GM18498 (cell line): ENCODE data around the gene JUND.

Experiments used
- ATAC-seq: cut with Tn5 transposase; IDR thresholded peaks from one replicate; pipeline ENCODE4 v1.9.1; 2021; ENCODE audit warnings: mild to moderate bottlenecking, moderate library complexity; ENCODE audit not compliant: unreplicated experiment

The JUND gene

DNA sequence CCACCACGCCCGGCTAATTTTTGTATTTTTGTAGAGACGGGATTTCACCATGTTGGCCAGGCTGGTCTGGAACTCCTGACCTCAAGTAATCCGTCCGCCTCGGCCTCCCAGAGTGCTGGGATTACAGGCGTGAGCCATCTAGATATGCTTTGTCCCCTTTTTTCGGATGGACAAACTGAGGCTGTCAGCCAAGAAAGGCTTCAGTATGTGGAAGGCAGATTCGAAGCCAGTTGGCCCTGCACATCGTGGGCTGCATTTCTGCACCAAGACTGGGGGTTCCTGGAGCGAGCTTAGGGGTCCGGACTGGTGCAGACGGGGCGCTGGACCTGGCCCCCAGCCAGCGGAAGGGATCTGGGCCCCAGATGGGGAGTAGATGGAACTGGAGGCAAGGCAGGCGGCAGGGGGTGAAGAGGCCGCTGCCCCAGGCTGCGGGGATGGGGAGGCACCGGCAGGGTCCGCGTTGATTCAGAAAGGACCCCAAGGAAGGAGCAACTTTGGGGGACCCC lies 9.7 kb upstream of the JUND start:
- no peak for ATAC-seq

DNA sequence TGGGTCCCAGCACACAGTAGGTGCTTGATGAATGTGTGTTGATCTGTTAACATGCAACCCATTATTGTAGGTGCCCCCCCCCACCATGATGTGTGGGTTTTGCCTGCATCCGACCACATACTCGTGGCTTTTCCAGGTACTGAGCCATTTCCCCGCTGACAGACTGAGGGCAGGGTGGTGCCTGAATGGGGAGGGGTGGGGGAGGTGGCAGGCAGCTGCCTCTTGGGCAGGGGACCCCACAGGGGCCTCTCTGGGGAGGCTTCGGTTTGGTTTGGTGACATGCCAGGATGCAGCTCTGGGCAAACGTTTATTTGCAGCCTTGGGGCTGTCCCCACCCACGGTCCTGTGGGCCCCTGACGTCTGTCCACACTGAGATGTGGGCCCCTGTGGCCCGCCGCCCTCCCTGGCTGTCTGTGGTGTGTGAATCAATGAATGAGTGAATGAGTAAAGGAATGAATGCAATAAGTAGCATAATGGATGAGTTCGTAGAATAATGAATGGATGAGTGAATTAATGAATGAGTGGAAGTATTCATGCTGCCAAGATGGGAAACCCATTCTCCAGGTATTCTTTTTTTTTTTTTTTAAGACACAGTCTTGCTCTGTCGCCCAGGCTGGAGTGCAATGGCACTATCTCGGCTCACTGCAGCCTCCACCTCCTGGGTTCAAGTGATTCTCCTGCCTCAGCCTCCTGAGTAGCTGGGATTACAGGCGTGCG lies 9.0 kb upstream of the JUND start:
- ATAC-seq = peak; percentile 48

DNA sequence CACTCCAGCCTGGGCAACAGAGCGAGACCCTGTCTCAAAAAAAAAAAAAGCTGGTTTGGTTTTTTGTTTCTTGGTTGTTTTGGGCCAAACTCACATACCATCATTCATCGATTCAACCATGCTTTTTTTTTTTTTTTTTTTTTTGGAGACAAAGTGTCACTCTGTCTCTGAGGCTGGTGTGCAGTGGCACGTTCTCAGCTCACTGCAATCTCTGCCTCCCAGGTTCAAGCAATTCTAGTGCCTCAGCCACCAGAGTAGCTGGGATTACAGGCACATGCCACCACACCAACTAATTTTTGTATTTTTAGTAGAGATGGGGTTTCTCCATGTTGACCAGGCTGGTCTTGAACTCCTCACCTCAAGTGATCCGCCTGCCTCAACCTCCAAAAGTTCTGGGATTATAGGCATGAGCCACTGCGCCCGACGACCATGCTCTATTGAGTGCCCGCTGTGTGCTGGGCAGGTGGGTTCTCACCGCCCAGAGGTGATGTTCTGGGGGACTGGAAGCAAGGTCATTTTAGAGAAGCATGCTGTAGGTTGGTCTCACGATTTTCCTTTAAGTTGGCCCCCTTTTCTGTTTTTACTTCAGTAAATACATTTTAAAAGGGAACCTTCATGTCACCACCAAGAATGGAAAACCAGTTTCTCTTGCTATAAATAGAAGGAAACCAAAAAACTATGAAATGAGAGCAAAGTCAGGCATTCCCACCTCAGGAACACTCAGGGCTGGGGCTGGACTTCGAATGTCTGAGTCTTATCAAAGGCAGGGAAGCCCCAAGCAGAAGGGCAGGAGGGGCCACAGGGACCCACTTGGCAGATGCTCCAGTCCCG lies 8.3 kb upstream of the JUND start:
- peak; percentile 2 for ATAC-seq

- ATAC-seq = no peak
Observed at GRCh38 chr19:18287836-18288772, 6.7 kb upstream of the JUND start.

GRCh38 chr19:18286973-18287635 lies 5.7 kb upstream of the JUND start:
- ATAC-seq = no peak

DNA sequence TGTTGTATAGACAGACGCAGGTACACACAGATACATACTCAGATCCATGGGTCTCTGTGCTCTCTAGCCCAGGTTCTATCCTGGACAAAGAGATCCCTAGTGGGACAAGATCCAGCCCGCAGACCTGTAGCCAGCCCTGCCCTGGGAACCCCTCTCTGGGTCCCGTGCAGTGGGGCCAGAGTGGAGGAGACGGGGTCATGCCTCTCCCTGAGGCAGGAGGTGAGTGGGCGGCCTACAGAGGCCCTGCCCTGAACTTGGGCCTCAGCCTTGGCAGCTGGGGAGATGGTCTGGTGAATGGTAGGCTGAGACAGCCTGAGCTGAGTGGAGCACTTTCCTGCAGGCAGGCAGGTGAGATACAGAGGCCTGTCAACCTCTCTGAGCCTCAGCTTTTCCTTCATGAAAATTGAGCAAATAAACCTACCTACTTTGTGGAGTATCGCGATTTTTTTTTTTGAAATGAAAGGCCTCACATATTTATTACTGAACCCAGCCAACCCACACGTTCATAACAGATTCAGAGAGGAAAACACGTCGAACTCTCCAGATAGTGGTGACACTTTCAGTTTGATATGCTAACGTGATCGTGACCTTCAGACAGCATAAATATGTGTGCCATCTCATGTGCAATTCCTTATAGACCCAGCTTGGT lies 3.4 kb upstream of the JUND start:
- ATAC-seq = no peak

DNA sequence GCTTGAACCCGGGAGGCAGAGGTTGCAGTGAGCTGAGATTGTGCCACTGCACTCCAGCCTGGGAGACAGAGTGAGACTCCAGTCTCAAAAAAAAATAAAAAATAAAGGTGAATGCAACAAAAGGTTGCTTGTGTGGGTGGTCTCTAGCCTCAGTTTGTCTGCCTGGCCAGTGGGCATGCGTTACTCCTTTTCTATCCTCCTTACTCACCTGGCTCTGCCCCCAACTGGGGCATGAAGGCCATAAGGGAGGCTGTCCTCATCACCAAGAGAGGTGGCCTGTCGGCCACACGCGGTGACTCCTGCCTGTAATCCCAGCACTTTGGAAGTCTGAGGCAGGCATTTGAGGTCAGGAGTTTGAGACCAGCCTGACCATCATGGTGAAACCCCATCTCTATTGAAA lies 1.9 kb upstream of the JUND start:
- ATAC-seq = no peak

DNA sequence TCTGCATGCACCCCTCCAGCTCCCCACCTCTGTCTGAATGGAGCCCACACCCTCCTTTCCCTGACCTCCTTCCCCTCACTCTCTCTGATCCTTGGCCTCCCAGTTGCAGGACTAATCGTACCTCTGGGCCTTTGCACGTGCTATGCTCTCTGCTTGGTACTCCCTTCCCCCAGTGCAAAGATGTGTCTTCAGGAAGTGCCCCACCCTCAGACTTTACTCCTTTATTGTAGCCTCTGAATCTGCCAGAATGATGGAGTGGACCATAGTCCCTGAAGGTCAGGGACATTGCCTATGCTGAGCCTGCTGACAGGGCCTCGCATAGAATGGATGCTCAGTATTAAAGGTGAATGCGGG lies 1.3 kb upstream of the JUND start:
- ATAC-seq = no peak

GRCh38 chr19:18282021-18282787 lies 782 bp upstream of the JUND start:
- no peak for ATAC-seq

DNA sequence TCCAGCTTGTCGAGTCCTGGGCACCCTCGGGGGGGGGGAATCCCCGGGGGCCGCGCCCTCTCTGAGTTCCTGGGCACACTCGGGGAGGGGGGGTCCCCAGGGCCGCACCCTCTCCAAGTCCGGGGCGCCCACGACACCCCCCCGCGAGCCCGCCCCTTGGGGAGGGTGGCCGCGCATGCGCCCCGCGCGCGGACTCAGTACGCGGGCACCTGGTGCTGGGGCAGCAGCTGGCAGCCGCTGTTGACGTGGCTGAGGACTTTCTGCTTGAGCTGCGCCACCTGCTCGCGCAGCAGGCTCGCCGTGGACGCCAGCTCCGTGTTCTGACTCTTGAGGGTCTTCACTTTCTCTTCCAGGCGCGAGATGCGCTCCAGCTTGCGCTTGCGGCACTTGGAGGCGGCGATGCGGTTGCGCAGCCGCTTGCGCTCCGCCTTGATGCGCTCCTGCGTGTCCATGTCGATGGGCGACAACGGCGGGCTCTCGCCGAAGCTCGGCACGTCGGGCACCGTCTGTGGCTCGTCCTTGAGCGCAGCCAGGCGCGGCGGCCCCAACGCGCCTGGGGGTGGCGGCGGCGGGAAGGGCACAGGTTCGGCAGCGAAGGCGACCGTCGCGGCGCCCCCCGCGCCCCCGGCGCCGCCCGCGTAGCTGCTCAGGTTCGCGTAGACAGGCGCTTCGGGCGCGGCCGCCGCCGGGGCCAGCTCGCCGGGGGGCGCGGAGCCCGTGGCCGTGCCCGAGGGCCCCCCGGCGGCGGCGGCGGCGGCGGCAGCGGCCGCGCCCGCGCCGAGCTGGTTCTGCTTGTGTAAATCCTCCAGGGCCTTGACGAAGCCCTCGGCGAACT lies 958 bp downstream of the JUND start:
- peak; percentile 19 for ATAC-seq

DNA sequence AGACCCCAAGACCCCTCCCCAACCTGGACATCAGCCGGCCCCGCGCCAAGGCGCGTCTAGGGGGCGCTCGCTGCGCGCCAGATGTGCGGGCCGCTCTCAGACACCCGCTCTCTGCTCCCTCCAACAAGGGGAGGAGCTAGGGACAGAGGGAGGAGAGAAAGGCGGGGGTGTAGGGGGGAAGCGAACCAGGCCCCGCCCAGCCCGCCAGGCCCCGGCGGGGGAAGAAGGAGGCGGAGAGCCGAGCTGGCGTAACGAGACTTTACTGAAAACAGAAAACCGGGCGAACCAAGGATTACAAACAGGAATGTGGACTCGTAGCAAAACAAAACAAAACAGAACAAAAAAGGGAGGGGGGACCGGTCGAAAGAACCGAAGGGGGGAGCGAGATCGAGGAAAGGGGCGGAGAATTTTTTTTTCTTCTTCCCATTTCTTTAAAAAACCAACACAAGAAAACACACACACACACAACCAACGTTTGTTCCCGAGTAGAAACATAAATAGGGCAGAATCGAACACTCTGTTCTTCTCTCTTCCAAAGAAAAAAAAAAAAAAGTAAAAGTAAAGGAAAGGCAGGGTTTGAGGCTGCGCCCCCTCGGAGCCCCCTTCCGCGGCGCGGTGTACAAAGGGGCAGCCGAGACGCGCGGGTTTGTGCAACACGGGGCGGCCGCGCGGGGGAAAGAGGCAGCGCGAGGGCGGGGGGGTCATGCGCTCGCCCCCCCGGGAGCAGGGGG lies 1.7 kb downstream of the JUND start:
- ATAC-seq = peak; percentile 21

GRCh38 chr19:18279266-18279515 lies 2.2 kb downstream of the JUND start:
- no peak for ATAC-seq

- no peak for ATAC-seq
Observed at GRCh38 chr19:18278521-18279265, 2.7 kb downstream of the JUND start.

- ATAC-seq = no peak
Observed at GRCh38 chr19:18274781-18275356, 6.6 kb downstream of the JUND start.

- ATAC-seq = no peak
Observed at GRCh38 chr19:18274219-18274780, 7.1 kb downstream of the JUND start, which contains the start of gene IQCN. Gene IQCN, minus strand, starts transcription at chr19:18274452. Its CDS starts 4,974 bp downstream, at chr19:18269478.

DNA sequence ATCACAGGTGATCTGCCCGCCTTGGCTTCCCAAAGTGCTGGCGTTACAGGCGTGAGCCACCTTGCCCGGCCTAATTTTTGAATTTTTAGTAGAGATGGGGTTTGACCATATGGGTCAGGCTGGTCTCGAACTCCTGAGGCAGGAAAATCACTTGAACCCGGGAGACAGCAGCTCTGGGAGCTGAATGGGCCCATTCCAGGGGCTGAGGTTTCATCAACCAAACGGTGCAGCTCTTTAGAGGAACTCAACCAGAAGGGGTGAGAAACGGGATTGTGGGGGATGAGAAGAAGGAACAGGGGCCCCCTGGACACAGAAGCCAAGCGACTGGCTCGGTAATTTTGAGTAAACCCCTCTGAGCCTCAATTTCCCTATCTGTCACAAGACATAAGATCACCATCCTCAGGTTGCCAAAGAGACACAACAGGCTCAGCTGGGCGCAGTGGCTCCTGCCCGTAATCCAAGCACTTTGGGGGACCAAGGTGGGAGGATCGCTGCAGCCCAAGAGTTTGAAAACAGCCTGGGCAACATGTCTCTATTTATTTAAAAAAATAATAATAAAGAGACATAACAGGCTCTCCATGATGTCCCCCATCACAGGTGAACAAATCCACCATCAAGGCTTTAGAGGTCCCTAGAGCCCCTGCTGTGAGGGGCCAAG lies 7.7 kb downstream of the JUND start:
- ATAC-seq = no peak
